ENCODE results near the gene TMEM132C.

The TMEM132C gene

DNA sequence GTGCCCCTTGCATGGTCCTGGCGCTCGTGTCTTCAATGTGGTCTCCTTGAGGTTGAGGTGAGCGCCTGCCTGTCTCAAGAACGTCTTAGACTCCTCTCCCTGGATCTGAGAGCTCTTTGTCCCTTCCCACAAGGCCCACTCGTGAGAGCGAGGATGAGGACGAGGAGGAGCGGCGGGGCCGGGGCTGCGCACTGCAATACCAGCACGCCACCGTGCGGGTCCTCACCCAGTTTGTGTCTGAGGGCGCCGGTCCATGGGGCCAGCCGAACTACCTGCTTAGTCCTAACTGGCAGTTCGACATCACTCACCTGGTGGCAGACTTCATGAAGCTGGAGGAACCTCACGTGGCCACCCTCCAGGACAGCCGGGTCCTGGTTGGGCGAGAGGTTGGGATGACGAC lies 428.7 kb downstream of the TMEM132C start:
- Histone ChIP-seq H3K9me3 (ENCODE audit: control extremely low read depth in 1 of 5, control insufficient read depth in 4 of 5, insufficient read depth in 2 of 5, low read depth in 1 of 5, low read length in 4 of 5) (peaks cover 0 to 2% (median 0%) of the 10 kb centered on the region in 5 experiments), H3K27me3 (replicated peaks in 2 of 5; ENCODE audit: control insufficient read depth in 4 of 5, insufficient read depth in 5 of 5, low read length in 4 of 5) (peaks cover 0 to 2% (median 0%) of the 10 kb centered on the region in 5 experiments), H3K27ac (ENCODE audit: insufficient read depth in 1 of 2, low read depth in 1 of 2, low read length in 2 of 2, poor library complexity in 1 of 2, severe bottlenecking in 2 of 2) (no peak overlapping the region), H3K36me3 (ENCODE audit: control insufficient read depth in 4 of 4, insufficient read depth in 4 of 4, low read length in 3 of 4) (no peaks in the 10 kb centered on the region), H3K4me3 (ENCODE audit: control insufficient read depth in 1 of 7, extremely low read depth in 1 of 7, insufficient read depth in 4 of 7, low read depth in 2 of 7, low read length in 6 of 7) (no peak overlapping the region), H3K4me1 (ENCODE audit: control extremely low read depth in 1 of 4, control insufficient read depth in 4 of 4, insufficient read depth in 4 of 4, low read length in 3 of 4) (no peaks in the 10 kb centered on the region)
- ChIA-PET POLR2A (no interaction called here), CTCF (no interaction called here)
- DNase-seq: no peak
- 97% methylated on average over 22 of the region's 22 CpGs for WGBS (ENCODE audit: insufficient coverage)

DNA sequence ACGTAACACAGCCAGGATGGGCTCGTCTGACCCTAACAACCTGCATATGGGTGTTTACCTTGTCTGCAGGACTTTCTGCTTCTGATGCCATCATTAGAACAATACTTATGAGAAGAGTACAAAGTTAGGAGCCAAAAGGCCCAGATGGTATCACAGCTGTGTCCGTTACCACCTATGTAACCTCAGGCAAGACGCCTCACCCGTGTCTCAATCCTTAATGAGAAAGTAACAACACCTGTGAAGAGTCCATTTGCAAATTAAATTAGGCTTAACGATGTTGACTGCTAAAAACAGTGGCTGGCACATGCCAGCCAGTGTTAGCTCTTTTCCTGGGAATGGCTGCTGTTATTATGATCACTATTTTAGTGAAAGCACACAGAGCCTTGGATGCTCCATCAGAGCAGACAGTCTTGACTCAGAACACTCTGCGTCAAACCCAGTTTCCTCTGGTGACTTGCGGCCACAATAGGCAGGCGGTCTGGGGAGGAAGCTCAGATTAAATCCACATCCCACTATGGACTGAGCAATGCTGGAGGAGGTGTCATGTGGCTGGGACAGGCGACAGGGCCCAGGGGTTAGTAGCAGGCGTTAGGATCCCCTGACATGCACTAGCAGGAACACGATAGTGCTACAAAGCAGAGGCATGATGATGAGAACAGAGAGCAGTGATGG lies 431.5 kb downstream of the TMEM132C start:
- peaks cover 0 to 3% (median 0%) of the 10 kb centered on the region in 5 experiments for H3K9me3 ChIP-seq (ENCODE audit: control extremely low read depth in 1 of 5, control insufficient read depth in 4 of 5, insufficient read depth in 2 of 5, low read depth in 1 of 5, low read length in 4 of 5)

DNA sequence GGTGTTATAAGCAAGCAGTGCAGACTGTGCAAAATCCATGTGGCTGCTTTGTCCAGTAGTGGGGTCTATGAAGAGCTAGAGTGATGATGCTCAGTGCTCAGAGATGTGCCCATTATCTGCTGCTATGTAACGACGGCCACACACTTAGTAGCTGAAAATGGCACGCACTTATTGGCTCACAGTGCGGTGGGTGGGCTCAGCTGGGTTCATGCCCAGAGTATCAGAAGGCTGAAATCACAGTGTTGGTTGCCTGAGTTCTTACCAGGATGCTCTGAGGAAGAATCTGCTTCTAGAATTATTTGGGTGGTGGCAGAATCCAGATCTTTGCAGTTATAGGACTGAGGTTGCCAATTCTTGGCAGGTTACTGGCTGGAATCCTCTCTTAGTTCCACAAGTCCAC lies 432.1 kb downstream of the TMEM132C start:
- WGBS (ENCODE audit: insufficient coverage): 100% methylated on average over 4 of the region's 4 CpGs
- H3K4me3 ChIP-seq (ENCODE audit: control insufficient read depth in 1 of 7, extremely low read depth in 1 of 7, insufficient read depth in 4 of 7, low read depth in 2 of 7, low read length in 6 of 7): no peak overlapping the region
- H3K4me1 ChIP-seq (ENCODE audit: control extremely low read depth in 1 of 4, control insufficient read depth in 4 of 4, insufficient read depth in 4 of 4, low read length in 3 of 4): no peaks in the 10 kb centered on the region
- DNase-seq: no peak
- H3K36me3 ChIP-seq (ENCODE audit: control insufficient read depth in 4 of 4, insufficient read depth in 4 of 4, low read length in 3 of 4): no peaks in the 10 kb centered on the region
- peaks cover 0 to 3% (median 2%) of the 10 kb centered on the region in 5 experiments for H3K27me3 ChIP-seq (replicated peaks in 2 of 5; ENCODE audit: control insufficient read depth in 4 of 5, insufficient read depth in 5 of 5, low read length in 4 of 5)
- peaks cover 0 to 3% (median 0%) of the 10 kb centered on the region in 5 experiments for H3K9me3 ChIP-seq (ENCODE audit: control extremely low read depth in 1 of 5, control insufficient read depth in 4 of 5, insufficient read depth in 2 of 5, low read depth in 1 of 5, low read length in 4 of 5)
- CTCF ChIA-PET: no interaction called here
- POLR2A ChIA-PET: no interaction called here
- H3K27ac ChIP-seq (ENCODE audit: insufficient read depth in 1 of 2, low read depth in 1 of 2, low read length in 2 of 2, poor library complexity in 1 of 2, severe bottlenecking in 2 of 2): no peak overlapping the region

More for the DNA sequence above, 431.5 kb downstream of the TMEM132C start:
- Histone ChIP-seq H3K27me3 (replicated peaks in 2 of 5; ENCODE audit: control insufficient read depth in 4 of 5, insufficient read depth in 5 of 5, low read length in 4 of 5) (peaks cover 0 to 3% (median 2%) of the 10 kb centered on the region in 5 experiments), H3K27ac (ENCODE audit: insufficient read depth in 1 of 2, low read depth in 1 of 2, low read length in 2 of 2, poor library complexity in 1 of 2, severe bottlenecking in 2 of 2) (no peak overlapping the region), H3K4me1 (ENCODE audit: control extremely low read depth in 1 of 4, control insufficient read depth in 4 of 4, insufficient read depth in 4 of 4, low read length in 3 of 4) (no peaks in the 10 kb centered on the region), H3K36me3 (ENCODE audit: control insufficient read depth in 4 of 4, insufficient read depth in 4 of 4, low read length in 3 of 4) (no peaks in the 10 kb centered on the region), H3K4me3 (ENCODE audit: control insufficient read depth in 1 of 7, extremely low read depth in 1 of 7, insufficient read depth in 4 of 7, low read depth in 2 of 7, low read length in 6 of 7) (no peak overlapping the region)
- WGBS (ENCODE audit: insufficient coverage): 78% methylated on average over 12 of the region's 12 CpGs
- ChIA-PET POLR2A (no interaction called here), CTCF (no interaction called here)
- no peak for DNase-seq

DNA sequence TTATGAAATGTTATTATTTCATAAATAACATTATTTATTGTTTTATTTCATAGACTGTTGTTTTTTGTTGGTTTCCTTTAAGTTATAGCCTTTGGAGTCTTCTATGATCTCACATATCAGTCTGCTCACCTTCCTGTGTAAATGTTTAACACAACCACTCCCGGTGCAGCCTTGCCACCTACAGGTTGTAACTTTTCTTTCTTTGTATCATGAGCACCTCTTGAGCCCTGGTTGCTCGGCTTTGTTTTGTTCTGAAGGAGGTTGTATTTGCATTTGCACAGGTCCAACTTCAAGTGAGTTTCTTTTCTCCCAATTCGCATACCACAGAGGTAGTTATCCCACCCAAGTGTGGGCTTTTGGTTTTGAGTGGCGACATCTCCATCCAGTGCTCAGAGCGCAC lies 435.4 kb downstream of the TMEM132C start:
- Histone ChIP-seq H3K4me1 (ENCODE audit: control extremely low read depth in 1 of 4, control insufficient read depth in 4 of 4, insufficient read depth in 4 of 4, low read length in 3 of 4) (no peaks in the 10 kb centered on the region), H3K9me3 (ENCODE audit: control extremely low read depth in 1 of 5, control insufficient read depth in 4 of 5, insufficient read depth in 2 of 5, low read depth in 1 of 5, low read length in 4 of 5) (peaks cover 0 to 3% (median 0%) of the 10 kb centered on the region in 5 experiments), H3K36me3 (ENCODE audit: control insufficient read depth in 4 of 4, insufficient read depth in 4 of 4, low read length in 3 of 4) (no peaks in the 10 kb centered on the region), H3K27ac (ENCODE audit: insufficient read depth in 1 of 2, low read depth in 1 of 2, low read length in 2 of 2, poor library complexity in 1 of 2, severe bottlenecking in 2 of 2) (no peak overlapping the region), H3K4me3 (ENCODE audit: control insufficient read depth in 1 of 7, extremely low read depth in 1 of 7, insufficient read depth in 4 of 7, low read depth in 2 of 7, low read length in 6 of 7) (no peak overlapping the region), H3K27me3 (replicated peaks in 2 of 5; ENCODE audit: control insufficient read depth in 4 of 5, insufficient read depth in 5 of 5, low read length in 4 of 5) (peaks cover 0 to 3% (median 2%) of the 10 kb centered on the region in 5 experiments)
- ChIA-PET POLR2A (no interaction called here), CTCF (interaction anchor here (0.6 kb wide), 1 partner anchor 92 kb away, joined by 3 read pairs; no protein-coding TSS in a partner anchor)
- DNase-seq: no peak
- 90% methylated on average over 5 of the region's 5 CpGs for WGBS (ENCODE audit: insufficient coverage)

DNA sequence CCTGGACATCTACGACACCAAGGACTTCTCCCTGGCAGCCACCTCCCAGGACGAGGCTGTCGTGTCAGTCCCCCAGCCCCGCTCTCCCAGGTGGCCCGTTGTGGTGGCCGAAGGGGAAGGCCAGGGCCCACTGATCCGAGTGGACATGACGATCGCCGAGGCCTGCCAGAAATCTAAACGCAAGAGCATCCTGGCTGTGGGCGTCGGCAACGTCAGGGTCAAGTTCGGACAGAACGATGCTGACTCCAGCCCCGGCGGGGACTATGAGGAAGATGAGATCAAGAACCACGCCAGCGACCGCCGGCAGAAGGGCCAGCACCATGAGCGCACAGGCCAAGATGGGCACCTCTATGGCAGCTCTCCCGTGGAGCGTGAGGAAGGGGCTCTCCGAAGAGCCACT lies 438.2 kb downstream of the TMEM132C start:
- no peaks in the 10 kb centered on the region for H3K4me1 ChIP-seq (ENCODE audit: control extremely low read depth in 1 of 4, control insufficient read depth in 4 of 4, insufficient read depth in 4 of 4, low read length in 3 of 4)
- DNase-seq: no peak
- peaks cover 0 to 3% (median 0%) of the 10 kb centered on the region in 5 experiments for H3K27me3 ChIP-seq (replicated peaks in 2 of 5; ENCODE audit: control insufficient read depth in 4 of 5, insufficient read depth in 5 of 5, low read length in 4 of 5)
- ChIA-PET POLR2A (no interaction called here), CTCF (no interaction called here)
- no peak overlapping the region for H3K4me3 ChIP-seq (ENCODE audit: control insufficient read depth in 1 of 7, extremely low read depth in 1 of 7, insufficient read depth in 4 of 7, low read depth in 2 of 7, low read length in 6 of 7)
- no peak overlapping the region for H3K27ac ChIP-seq (ENCODE audit: insufficient read depth in 1 of 2, low read depth in 1 of 2, low read length in 2 of 2, poor library complexity in 1 of 2, severe bottlenecking in 2 of 2)
- 93% methylated on average over 23 of the region's 26 CpGs for WGBS (ENCODE audit: insufficient coverage)
- H3K36me3 ChIP-seq (ENCODE audit: control insufficient read depth in 4 of 4, insufficient read depth in 4 of 4, low read length in 3 of 4): no peaks in the 10 kb centered on the region
- peaks cover 0 to 2% (median 0%) of the 10 kb centered on the region in 5 experiments for H3K9me3 ChIP-seq (ENCODE audit: control extremely low read depth in 1 of 5, control insufficient read depth in 4 of 5, insufficient read depth in 2 of 5, low read depth in 1 of 5, low read length in 4 of 5)

DNA sequence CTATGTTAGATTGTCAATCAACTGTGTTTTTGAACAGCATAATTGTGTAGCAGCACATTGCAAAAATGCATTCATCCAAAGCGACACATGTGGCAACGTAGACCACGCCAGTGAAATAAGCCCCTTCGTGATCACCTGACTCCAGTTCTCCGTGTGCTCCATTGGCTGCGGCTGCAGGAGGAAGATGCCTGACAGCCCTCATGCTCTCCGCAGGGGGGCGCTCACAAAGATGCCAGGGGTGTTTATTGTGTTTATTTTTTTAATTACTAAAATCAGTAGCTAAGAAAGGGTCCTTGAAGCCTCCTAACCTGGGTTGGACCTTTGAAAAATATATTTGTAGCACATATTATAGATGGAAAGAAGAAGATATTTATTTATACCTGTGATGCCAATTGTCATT lies 440.5 kb downstream of the TMEM132C start:
- no peaks in the 10 kb centered on the region for H3K27me3 ChIP-seq (replicated peaks in 2 of 5; ENCODE audit: control insufficient read depth in 4 of 5, insufficient read depth in 5 of 5, low read length in 4 of 5)
- DNase-seq: no peak
- CTCF ChIA-PET: no interaction called here

DNA sequence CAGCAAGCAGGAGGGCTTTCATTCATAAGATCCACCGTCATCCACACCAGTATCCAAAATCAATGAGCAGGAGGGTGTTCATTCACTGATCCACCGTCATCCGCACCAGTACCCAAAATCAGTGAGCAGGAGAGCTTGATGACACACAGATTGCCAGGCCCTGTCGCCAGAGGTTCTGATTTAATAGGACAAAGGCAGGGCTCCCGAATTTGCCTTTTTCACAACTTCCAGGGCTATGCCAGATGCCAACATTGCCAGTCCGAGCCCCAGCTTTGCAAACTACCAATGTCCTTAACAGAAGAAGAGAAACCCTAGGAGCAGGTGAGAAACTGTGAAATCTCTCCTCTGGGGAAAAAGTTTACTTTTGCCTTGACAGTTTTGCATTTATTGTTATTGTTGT lies 441.8 kb downstream of the TMEM132C start:
- DNase-seq: no peak
- 98% methylated on average over 6 of the region's 6 CpGs for WGBS (ENCODE audit: insufficient coverage)
- no peaks in the 10 kb centered on the region for H3K4me1 ChIP-seq (ENCODE audit: control extremely low read depth in 1 of 4, control insufficient read depth in 4 of 4, insufficient read depth in 4 of 4, low read length in 3 of 4)
- ChIA-PET CTCF (no interaction called here), POLR2A (no interaction called here)
- no peak overlapping the region for H3K27ac ChIP-seq (ENCODE audit: insufficient read depth in 1 of 2, low read depth in 1 of 2, low read length in 2 of 2, poor library complexity in 1 of 2, severe bottlenecking in 2 of 2)
- no peaks in the 10 kb centered on the region for H3K9me3 ChIP-seq (ENCODE audit: control extremely low read depth in 1 of 5, control insufficient read depth in 4 of 5, insufficient read depth in 2 of 5, low read depth in 1 of 5, low read length in 4 of 5)
- H3K4me3 ChIP-seq (ENCODE audit: control insufficient read depth in 1 of 7, extremely low read depth in 1 of 7, insufficient read depth in 4 of 7, low read depth in 2 of 7, low read length in 6 of 7): no peak overlapping the region
- no peaks in the 10 kb centered on the region for H3K36me3 ChIP-seq (ENCODE audit: control insufficient read depth in 4 of 4, insufficient read depth in 4 of 4, low read length in 3 of 4)
- H3K27me3 ChIP-seq (replicated peaks in 2 of 5; ENCODE audit: control insufficient read depth in 4 of 5, insufficient read depth in 5 of 5, low read length in 4 of 5): no peaks in the 10 kb centered on the region

More for the DNA sequence above, 440.5 kb downstream of the TMEM132C start:
- Histone ChIP-seq H3K9me3 (ENCODE audit: control extremely low read depth in 1 of 5, control insufficient read depth in 4 of 5, insufficient read depth in 2 of 5, low read depth in 1 of 5, low read length in 4 of 5) (no peaks in the 10 kb centered on the region), H3K27ac (ENCODE audit: insufficient read depth in 1 of 2, low read depth in 1 of 2, low read length in 2 of 2, poor library complexity in 1 of 2, severe bottlenecking in 2 of 2) (no peak overlapping the region), H3K4me3 (ENCODE audit: control insufficient read depth in 1 of 7, extremely low read depth in 1 of 7, insufficient read depth in 4 of 7, low read depth in 2 of 7, low read length in 6 of 7) (no peak overlapping the region), H3K36me3 (ENCODE audit: control insufficient read depth in 4 of 4, insufficient read depth in 4 of 4, low read length in 3 of 4) (no peaks in the 10 kb centered on the region), H3K4me1 (ENCODE audit: control extremely low read depth in 1 of 4, control insufficient read depth in 4 of 4, insufficient read depth in 4 of 4, low read length in 3 of 4) (no peaks in the 10 kb centered on the region)
- 93% methylated on average over 5 of the region's 8 CpGs for WGBS (ENCODE audit: insufficient coverage)
- POLR2A ChIA-PET: no interaction called here
